Caco-2 (cell line): ENCODE measurements around the gene IGDCC3. TPM values are rescaled to one million over a fixed set of nuclear protein-coding genes. Genes with fewer than 3 reads are reported as not detected.

ENCODE experiments used
- BruUV-seq: library from RNA; stranded (reverse); fragments of 400-500 nt; replicated peaks from 2 replicates; lab custom pipeline; 2021; lab: Mats Ljungman, UMichigan
- CTCF ChIA-PET: fragments of 300-600 bp; sonication (Branson Sonifier 250); formaldehyde crosslinking; loops from one replicate; lab custom pipeline; 2022; ENCODE audit warnings: antibody characterized with exemption; lab: Charles Lee
- POLR2A ChIA-PET: fragments of 300-600 bp; sonication (Branson Sonifier 250); formaldehyde crosslinking; loops from one replicate; lab custom pipeline; 2022; ENCODE audit warnings: antibody characterized with exemption; lab: Charles Lee
- DNase-seq, 2 experiments: peaks; one replicate each; pipeline versions ENCODE4 v3.0.0 to v3.0.0-alpha.2; 2020 to 2022
- H3K27me3 ChIP-seq: replicated peaks from 2 replicates; pipeline ENCODE4 v1.6.0; 2011; ENCODE audit warnings: low read length; ENCODE audit not compliant: control insufficient read depth, insufficient read depth
- H3K36me3 ChIP-seq: 2 replicates; pipeline ENCODE4 v1.5.1; 2011; ENCODE audit warnings: low read length; ENCODE audit not compliant: control insufficient read depth, insufficient read depth
- H3K4me1 ChIP-seq: fragments of 250-450 bp; sonication (Bioruptor Pico); 2 replicates; pipeline ENCODE4 v1.5.1; 2020; ENCODE audit warnings: mild to moderate bottlenecking
- H3K4me3 ChIP-seq: 2 replicates; pipeline ENCODE4 v1.5.1; 2011; ENCODE audit warnings: low read depth, mild to moderate bottlenecking, control low read depth, low read length
- H3K9me3 ChIP-seq: fragments of 250-450 bp; sonication (Bioruptor Pico); 2 replicates; pipeline ENCODE4 v1.5.1; 2020; ENCODE audit warnings: mild to moderate bottlenecking, moderate library complexity
- H3K27ac Mint-ChIP-seq: one replicate; pipeline ENCODE4 v1.8.0; 2022; ENCODE audit warnings: mixed read lengths; ENCODE audit not compliant: unreplicated experiment
- H3K27me3 Mint-ChIP-seq: one replicate; pipeline ENCODE4 v1.8.0; 2022; ENCODE audit warnings: mixed read lengths; ENCODE audit not compliant: insufficient read depth, unreplicated experiment
- H3K36me3 Mint-ChIP-seq: one replicate; pipeline ENCODE4 v1.8.0; 2022; ENCODE audit warnings: mild to moderate bottlenecking, mixed read lengths; ENCODE audit not compliant: insufficient read depth, unreplicated experiment
- H3K4me1 Mint-ChIP-seq: one replicate; pipeline ENCODE4 v1.8.0; 2022; ENCODE audit warnings: low read depth, mixed read lengths; ENCODE audit not compliant: unreplicated experiment
- H3K4me3 Mint-ChIP-seq: one replicate; pipeline ENCODE4 v1.8.0; 2022; ENCODE audit warnings: mild to moderate bottlenecking, moderate library complexity, mixed read lengths; ENCODE audit not compliant: unreplicated experiment
- H3K9me3 Mint-ChIP-seq: one replicate; pipeline ENCODE4 v1.8.0; 2022; ENCODE audit warnings: mixed read lengths; ENCODE audit not compliant: unreplicated experiment
- intact Hi-C: fragments of 100-400 bp; cut with micrococcal nuclease; formaldehyde crosslinking; loops from one replicate; pipeline ENCODE4 v1.10.0; 2022; ENCODE audit not compliant: unreplicated experiment
- total RNA-seq: library from RNA; stranded (reverse); gene quantifications from 2 replicates; pipeline ENCODE4 v1.2.3, GENCODE V29; 2022
- TF ChIP-seq, protein P1 (sequence below), 2 experiments: fragments of 200-600 bp in 1 of 2; IDR thresholded peaks; 1 replicate in 1 of 2; 2 replicates in 1 of 2; pipeline versions ENCODE4 v1.5.1 to v1.8.0; 2011 to 2022; ENCODE audit warnings: antibody characterized with exemption in 1 of 2, control low read depth in 1 of 2, inconsistent platforms in 1 of 2, low read depth in 1 of 2, low read length in 1 of 2, mild to moderate bottlenecking in 1 of 2, moderate library complexity in 1 of 2; ENCODE audit not compliant: insufficient read depth in 1 of 2, severe bottlenecking in 1 of 2, unreplicated experiment in 1 of 2

The IGDCC3 gene
- total RNA-seq, 1 experiment from 2014 or later: 51.2 TPM

DNA sequence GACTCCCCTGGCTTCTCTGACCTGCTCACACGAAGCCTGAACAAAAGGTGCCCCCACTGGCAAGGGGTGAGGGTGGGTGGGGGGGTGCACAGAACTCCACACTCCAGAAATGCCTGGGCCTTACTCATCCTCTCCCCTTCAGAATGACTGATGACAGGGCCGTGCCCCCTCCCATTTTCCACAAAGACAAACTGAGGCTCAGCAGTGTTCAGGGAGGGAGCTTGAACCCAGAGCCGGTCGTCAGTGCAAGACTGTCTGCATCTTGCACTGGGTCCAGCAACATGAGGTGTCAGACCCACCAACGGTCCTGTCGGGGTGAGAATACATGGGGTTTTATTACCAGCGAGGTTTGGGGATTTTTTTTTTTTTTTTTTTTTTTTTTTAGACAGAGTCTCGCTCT, 15.3 kb downstream of the IGDCC3 start:
- no peaks in the 10 kb centered on the region for H3K9me3 Mint-ChIP-seq
- peaks cover 36% of the 10 kb centered on the region for H3K4me1 ChIP-seq
- H3K27ac Mint-ChIP-seq: peak overlapping the region; percentile 60
- ChIA-PET POLR2A (no interaction called here), CTCF (interaction anchor here (0.6 kb wide), 1 partner anchor 21 kb away, joined by 3 read pairs; no protein-coding TSS in a partner anchor)
- no peaks in the 10 kb centered on the region for H3K9me3 ChIP-seq
- no peaks in the 10 kb centered on the region for H3K27me3 ChIP-seq
- no peaks in the 10 kb centered on the region for H3K27me3 Mint-ChIP-seq
- DNase-seq: no peak
- H3K36me3 ChIP-seq: no peaks in the 10 kb centered on the region; the same call in 1 of the 2 replicates
- peaks cover 28% of the 10 kb centered on the region for H3K36me3 Mint-ChIP-seq
- BruUV-seq: no TSS peak
- H3K4me3 Mint-ChIP-seq: no peak overlapping the region
- intact Hi-C loops: no loop called here
- TF ChIP-seq, protein P1, sequence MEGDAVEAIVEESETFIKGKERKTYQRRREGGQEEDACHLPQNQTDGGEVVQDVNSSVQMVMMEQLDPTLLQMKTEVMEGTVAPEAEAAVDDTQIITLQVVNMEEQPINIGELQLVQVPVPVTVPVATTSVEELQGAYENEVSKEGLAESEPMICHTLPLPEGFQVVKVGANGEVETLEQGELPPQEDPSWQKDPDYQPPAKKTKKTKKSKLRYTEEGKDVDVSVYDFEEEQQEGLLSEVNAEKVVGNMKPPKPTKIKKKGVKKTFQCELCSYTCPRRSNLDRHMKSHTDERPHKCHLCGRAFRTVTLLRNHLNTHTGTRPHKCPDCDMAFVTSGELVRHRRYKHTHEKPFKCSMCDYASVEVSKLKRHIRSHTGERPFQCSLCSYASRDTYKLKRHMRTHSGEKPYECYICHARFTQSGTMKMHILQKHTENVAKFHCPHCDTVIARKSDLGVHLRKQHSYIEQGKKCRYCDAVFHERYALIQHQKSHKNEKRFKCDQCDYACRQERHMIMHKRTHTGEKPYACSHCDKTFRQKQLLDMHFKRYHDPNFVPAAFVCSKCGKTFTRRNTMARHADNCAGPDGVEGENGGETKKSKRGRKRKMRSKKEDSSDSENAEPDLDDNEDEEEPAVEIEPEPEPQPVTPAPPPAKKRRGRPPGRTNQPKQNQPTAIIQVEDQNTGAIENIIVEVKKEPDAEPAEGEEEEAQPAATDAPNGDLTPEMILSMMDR (IDR thresholded peaks at IDR 0.05; ENCODE audit: insufficient read depth in 1 of 2, low read depth in 1 of 2, low read length in 1 of 2, severe bottlenecking in 1 of 2, unreplicated experiment in 1 of 2): no peak
- peaks cover 28% of the 10 kb centered on the region for H3K4me1 Mint-ChIP-seq
- no peak overlapping the region for H3K4me3 ChIP-seq

DNA sequence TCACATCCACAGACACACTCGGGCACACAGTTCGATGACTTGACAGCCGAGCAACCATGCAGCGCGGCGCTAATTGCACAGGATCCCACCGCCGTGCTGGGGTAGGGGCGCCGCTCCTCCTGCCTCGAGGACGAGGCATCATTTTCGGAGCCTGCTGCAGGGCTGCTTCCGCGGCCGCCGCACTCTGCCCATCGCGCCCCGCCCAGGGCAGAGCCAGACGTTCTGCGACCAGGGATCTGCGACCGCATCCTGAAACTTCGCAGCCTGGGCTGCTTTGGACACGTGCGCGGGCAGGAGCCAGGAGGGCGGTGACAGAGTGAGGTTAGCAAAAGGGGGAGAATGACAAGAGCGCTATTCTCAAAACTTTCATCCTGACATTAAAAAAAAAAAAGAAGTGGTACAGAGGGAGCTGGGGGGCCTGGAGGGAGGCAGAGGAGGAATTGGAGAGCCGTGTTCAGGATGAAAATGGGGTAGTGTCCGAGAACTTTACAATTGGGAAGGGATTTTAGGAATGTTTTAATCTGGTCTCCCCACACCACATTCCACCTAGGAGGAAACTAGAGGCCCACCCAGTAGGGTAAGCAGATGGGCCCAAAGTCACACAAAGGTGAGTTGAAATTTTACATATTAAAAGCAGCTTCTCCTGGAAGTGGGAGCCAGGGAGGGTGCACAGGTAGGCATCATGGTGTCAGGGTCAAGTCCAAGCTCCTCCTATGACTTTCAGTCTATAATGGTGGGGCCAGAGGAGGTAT, 15.9 kb downstream of the IGDCC3 start:
- Mint-ChIP-seq H3K4me1 (peaks cover 24% of the 10 kb centered on the region), H3K4me3 (no peak overlapping the region), H3K36me3 (peaks cover 26% of the 10 kb centered on the region), H3K27ac (peak overlapping the region; percentile 60), H3K9me3 (no peaks in the 10 kb centered on the region), H3K27me3 (no peaks in the 10 kb centered on the region)
- CTCF ChIA-PET: no interaction called here
- Histone ChIP-seq H3K4me3 (no peak overlapping the region), H3K4me1 (peaks cover 32% of the 10 kb centered on the region), H3K9me3 (no peaks in the 10 kb centered on the region), H3K36me3 (no peaks in the 10 kb centered on the region; the same call in 1 of the 2 replicates), H3K27me3 (no peaks in the 10 kb centered on the region)
- no peak for DNase-seq
- TF ChIP-seq, protein P1 (IDR thresholded peaks at IDR 0.05; ENCODE audit: insufficient read depth in 1 of 2, low read depth in 1 of 2, low read length in 1 of 2, severe bottlenecking in 1 of 2, unreplicated experiment in 1 of 2): no peak
- no TSS peak for BruUV-seq
- intact Hi-C loops: no loop called here
- POLR2A ChIA-PET: no interaction called here

DNA sequence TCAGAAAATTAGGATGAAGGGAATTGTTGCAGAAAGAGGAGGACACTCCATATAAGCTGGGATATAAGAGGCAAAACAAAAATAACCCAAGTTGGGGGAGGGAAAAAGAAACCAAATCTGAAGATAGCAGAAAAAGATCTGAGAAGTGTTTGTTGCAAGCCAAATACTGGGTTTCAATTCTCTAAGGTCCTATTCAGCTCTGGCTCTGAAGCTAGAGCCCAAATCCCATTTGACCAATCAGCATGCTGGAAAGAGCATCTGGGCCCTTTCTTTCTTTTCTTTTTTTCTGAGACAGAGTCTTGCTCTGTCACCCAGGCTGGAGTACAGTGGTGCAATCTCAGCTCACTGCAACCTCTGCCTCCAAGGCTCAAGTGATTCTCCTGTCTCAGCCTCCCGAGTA, 17.3 kb downstream of the IGDCC3 start:
- TF ChIP-seq, protein P1 (IDR thresholded peaks at IDR 0.05; ENCODE audit: insufficient read depth in 1 of 2, low read depth in 1 of 2, low read length in 1 of 2, severe bottlenecking in 1 of 2, unreplicated experiment in 1 of 2): no peak
- H3K9me3 ChIP-seq: no peaks in the 10 kb centered on the region
- peaks cover 18% of the 10 kb centered on the region for H3K4me1 Mint-ChIP-seq
- ChIA-PET POLR2A (no interaction called here), CTCF (interaction anchor here (0.6 kb wide), 1 partner anchor 312 kb away, joined by 5 read pairs; no protein-coding TSS in a partner anchor)
- BruUV-seq: no TSS peak
- peaks cover 21% of the 10 kb centered on the region for H3K4me1 ChIP-seq
- intact Hi-C loops: no loop called here
- no peaks in the 10 kb centered on the region for H3K27me3 Mint-ChIP-seq
- DNase-seq: no peak
- H3K27ac Mint-ChIP-seq: no peak overlapping the region
- peaks cover 26% of the 10 kb centered on the region for H3K36me3 Mint-ChIP-seq
- H3K36me3 ChIP-seq: no peaks in the 10 kb centered on the region; the same call in 1 of the 2 replicates
- H3K9me3 Mint-ChIP-seq: no peaks in the 10 kb centered on the region
- no peak overlapping the region for H3K4me3 ChIP-seq
- H3K4me3 Mint-ChIP-seq: no peak overlapping the region
- H3K27me3 ChIP-seq: no peaks in the 10 kb centered on the region
